HG02852 (cell line): ENCODE data around the gene CCDC6.
A peak's percentile ranks its signal among the peaks of the same experiment; 100 is the strongest.
"Not testable (repeated sequence)": the region's sequence is repeated elsewhere in the genome, so short reads cannot be mapped to it uniquely, and the experiment has no call there.

Source experiments
- ATAC-seq: cut with Tn5 transposase; IDR thresholded peaks from one replicate; pipeline ENCODE4 v1.9.1; 2021; ENCODE audit warnings: mild to moderate bottlenecking, moderate library complexity; ENCODE audit not compliant: unreplicated experiment

Gene CCDC6

DNA sequence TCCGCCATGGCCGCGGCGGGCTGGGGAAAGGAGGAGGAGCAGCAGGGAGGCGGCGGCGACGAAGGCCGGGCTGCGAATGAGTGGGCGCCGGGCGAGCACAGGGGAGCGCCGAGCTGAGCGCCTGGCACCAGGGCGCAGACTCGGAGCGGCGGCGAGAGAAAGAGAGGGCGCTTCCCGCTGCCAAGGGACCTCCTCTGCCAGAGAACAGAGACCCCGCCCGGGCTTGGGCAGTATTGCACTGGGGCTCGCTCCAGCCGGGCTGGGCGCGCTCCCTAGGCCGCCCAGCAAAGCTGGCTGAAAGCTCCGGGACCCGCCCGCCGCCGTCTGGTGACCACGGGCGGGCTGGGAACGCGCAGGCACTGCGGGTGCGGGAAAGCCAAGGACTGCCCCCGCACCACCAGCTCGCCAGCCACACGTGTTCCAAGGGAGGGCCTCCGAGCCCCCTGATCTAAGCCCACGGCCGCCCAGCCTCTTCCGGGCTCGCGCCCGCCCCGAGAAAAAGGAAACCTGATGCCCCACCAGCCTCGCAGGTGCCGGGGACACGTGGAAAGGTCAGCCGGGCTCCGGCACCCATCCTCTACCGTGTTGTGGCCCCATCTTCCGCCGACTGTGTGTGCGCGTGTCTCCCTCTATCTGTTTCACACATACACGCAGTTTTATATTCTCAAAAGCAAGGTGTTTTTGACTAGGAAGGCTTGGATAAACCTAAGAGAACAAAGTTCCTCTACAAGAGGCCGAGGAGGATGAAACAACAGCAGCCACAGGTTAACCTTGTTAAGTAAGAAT, at the start of gene CCDC6:
TSS of gene CCDC6 (minus strand) at position 140 of the 786 bp plus-strand sequence. CDS start at position 8, 132 bp downstream.
- ATAC-seq, result peak; percentile 75

DNA sequence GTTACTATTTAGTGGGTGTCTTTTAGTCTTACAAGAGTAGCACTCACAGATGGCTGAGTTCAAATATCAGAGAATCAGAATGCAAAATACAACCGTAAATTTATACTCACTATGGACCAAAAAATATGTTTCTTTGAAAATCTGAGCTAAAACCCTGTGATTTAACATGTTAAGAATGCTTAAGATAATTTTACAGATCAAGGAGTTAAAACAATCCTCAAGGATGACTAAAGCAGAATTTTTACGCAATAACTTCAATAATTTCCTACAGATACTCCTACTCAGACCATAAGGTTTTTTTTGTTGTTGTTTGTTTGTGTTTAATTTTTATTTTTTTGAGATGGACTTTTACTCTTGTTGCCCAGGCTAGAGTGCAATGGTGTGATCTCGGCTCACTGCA, 47.9 kb upstream of the CCDC6 start:
- ATAC-seq, result no peak

DNA sequence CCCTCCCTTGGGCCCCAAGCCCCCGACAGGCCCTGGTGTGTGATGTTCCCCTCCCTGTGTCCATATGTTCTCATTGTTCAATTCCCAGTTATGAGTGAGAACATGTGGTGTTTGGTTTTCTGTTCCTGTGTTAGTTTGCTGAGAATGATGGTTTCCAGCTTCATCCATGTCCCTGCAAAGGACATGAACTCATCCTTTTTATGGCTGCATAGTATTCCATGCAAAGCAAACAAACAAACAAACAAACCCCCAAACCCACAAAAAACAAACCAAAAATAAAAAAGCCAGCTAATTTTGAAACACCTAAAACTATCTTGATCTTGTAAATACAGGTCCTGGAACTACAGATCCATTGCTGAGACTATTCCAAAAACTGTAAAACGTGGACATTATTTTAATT, 47.4 kb upstream of the CCDC6 start:
- ATAC-seq, result not testable (repeated sequence)

DNA sequence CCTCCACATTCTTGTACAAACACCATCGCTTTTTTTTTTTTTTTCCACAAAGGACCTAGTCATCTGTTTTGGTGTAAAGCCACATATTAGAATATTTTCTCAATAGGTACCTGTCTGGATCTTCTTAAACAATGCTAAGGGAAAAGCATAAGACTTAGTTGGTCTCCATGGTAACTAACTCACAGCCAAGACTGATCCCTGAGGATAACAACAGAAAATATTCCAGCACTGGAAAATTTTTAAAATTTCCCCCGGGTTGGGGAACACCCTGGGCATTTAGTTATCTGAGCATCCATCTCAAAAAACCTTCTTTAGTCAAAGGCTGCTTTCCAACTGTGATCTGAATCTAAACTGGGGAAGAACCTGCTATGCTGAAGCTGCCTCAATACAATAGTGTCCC, 43.7 kb upstream of the CCDC6 start:
- ATAC-seq, result no peak

DNA sequence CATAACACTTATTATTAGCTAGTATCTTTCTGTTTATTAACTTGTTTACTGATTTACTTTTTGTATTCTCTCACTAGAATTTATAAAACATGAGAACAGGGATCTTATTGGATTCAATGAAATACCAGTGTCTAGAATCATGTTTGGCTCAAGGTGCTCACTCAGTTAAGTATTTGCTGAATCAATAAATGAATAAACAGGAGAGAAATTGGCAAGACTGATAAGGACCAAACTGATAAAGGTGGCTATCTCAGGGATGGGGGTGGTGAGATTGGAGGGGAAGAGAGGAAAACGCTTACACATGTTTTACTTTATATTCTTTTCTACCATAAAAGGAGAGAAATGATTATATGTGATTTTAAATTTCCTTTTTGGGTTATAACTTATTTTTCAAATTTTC, 43.3 kb upstream of the CCDC6 start:
- no peak for ATAC-seq

DNA sequence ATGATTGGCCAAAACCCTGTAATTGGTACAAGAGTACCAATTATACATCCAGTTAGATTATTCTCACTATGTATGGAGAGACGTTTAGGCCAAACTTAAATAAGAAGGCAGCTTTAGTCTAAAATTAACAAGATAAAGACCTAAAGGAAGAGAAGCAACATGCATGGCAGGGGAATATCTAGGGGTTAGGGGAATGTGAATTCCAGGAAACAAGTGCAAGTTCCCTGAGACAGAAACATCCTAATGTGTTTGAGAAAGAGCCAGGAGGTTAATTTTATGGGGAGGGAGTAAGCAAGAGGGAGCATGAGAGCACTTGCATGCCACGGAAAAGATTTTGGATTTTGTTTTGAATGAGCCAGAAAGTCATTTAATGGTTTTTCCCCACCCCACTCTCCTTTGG, 39.6 kb upstream of the CCDC6 start:
- ATAC-seq, result no peak

DNA sequence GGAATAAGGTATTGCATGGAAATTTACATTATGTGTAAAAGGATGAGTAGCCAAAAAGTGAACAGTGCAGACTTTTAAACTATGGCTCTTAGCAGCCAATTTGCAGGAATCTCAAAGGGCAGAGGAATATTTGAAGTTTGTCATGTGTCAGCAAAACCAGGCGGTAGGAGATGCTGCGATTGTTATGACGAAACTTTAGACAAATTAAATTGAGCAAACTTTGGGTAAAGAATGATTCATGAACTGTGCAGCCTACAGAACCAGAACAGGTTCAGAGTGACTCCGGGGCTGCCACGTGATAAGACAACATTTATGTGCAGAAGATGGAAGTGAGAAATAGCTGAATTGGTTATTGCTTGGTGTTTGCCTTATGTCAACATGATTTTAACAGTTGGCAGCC, 39.2 kb upstream of the CCDC6 start:
- ATAC-seq, result no peak

DNA sequence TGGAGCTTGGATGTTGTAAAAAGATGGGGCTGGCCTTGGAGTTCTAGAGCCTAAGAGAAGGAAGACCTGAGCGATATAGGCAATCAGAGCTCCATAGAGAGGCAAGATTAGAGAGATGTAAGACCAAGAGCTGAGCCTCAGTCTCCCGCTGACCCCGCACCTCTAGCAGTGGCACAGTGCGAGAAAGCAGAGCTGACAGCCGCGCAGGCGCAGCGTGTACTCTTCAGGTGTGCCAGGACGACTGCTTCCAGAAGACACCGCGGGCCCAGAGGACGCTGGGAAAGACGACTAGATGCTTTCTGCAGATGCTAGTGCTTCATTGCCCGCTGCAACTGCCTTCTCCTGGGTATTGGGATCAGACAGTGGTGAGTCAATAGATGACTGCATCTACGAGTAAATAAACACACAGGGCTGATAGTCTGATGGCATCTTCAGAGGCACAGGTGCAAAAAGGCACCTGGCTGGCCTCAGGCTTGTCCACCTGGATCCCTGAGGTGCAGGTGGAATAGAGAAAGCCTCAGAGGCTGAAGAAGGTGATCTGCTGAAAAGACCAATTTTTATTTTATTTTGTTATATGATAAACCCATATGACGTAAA, 38.1 kb upstream of the CCDC6 start:
- ATAC-seq, result no peak

DNA sequence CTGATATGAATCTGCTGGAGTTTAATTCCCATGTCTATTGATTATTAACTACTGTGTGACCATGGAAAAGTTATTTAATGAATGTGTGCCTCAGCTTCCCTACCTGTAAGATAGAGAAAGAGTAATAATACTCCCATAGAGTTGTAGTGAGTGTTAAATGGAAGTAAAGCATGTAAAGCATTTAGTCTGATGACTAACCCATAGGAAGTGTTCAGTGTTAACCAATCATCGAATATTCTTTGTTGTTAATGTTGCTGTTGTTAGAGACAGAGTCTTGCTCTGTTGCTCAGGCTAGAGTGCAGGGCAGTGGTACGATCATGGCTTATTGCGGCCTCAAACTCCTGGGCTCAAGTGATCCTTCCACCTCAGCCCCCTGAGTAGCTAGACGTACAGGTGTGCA, 36.2 kb upstream of the CCDC6 start:
- ATAC-seq, result no peak

DNA sequence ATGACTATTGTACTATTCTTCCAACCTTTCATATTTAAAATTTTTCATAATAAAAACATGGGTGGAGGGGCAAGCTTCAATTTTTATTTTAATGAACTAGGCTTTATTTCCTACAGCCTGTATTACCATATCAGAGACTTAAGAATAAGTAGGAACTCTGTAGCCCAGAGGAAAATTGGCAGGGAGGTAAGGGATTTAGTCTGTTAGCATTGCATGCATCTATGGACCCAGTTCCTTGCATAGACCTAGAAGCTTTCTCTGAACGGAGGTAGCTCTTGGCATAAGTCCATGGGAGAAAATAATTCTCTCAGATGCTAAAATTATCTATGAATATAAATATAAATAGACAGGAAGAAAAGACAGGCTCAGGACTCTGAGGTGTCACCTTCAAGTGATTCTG, 31.4 kb upstream of the CCDC6 start:
- ATAC-seq, result no peak

DNA sequence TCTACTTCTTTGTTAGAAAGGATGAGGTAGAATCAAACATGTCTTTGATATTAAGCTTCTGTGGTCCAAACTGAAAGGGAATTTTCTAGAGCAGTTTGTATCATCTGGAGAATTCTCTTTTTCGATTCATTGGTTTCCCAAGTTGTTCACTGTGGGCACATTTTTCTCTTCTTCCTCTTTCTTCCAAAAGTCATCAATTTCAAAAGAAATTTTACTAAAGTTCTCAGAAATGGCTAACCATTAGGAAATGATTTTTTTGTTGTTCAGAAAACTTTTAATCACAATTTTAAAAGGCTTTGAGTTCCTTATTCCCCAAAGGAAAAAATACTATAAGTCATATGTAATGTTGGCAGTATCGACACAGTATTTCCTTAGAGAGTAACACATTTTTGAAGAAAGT, 28.3 kb upstream of the CCDC6 start:
- ATAC-seq, result no peak

DNA sequence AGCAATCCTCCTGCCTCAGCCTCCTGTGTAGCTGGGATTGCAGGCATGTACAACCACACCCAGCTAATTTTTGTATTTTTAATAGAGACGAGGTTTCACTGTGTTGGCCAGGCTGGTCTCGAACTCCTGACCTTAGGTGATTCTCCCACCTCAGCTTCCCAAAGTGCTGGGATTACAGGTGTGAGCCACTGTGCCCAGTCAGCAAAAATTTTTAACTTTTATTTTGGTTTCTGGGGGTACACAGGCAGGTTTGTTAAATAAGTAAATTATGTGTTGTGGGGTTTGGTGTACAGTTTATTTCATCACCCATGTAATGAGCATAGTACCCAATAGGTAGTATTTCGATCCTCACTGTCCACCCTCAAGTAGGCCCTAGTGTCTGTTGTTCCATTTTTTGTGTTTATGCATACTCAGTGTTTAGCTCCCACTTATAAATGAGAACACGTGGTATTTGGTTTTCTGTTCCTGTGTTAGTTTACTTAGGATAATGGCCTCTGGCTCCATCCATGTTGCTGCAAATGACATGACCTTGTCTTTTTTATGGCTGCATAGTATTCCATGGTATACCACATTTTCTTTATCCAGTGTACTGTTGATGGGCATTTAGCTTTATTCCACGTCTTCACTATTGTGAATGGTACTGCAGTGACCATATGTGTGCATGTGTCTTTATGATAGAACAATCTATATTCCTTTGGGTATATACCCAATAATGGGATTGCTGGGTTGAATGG, 24.6 kb upstream of the CCDC6 start:
- ATAC-seq, result not testable (repeated sequence)

DNA sequence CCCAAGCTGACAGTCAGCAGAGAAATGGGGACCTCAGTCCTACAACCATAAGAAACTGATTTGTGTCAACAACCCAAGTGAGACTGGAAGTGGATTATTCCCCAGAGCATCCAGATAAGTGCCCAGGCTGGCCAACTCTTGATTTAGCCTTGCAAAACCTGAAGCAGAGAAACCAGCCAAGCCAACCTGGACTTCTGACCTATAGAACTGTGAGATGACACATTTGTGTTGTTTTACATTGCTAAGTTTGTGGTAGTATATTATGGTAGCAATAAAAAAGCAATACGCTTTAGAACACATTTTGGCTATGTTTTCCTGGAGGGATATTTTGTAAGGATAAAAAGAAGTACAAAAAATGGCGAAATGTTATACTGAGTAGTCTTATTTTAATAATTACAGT, 19.7 kb upstream of the CCDC6 start:
- ATAC-seq, result no peak

DNA sequence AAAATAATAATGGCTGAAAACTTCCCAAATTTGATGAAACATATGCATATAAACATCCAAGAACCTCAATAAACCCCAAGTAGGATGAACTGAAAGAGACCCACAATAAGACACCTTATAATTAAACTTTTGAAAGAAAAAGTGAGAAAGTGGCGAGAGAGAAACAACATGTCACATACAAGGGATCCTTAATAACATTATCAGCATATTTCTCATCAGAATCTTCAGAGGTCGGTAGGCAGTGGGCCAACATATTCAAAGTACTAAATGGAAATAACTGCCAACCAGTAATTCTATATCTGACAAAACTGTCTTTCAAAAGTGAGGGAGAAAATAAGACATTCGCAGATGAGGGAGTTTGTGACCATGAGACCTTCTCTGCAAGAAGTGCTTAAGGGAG, 16.6 kb upstream of the CCDC6 start:
- ATAC-seq, result no peak

DNA sequence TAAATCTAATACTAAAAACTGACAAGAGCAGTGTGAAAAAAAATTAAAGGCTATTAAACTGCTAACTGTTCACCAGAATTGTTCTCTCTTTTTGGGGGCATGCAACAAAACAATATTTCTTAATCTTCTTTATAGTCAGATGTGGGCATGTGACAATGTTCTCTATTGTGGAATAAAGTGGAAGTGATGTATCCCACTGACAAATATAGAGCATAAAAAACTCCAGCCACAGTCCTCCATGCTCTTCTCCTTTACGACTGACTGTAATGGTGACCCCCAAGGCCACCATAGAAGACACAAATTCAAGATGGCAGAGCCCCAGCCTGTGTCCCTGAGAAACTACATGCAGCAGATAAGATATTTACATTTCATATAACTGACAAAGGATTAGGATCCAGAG, 11.6 kb upstream of the CCDC6 start:
- no peak for ATAC-seq

DNA sequence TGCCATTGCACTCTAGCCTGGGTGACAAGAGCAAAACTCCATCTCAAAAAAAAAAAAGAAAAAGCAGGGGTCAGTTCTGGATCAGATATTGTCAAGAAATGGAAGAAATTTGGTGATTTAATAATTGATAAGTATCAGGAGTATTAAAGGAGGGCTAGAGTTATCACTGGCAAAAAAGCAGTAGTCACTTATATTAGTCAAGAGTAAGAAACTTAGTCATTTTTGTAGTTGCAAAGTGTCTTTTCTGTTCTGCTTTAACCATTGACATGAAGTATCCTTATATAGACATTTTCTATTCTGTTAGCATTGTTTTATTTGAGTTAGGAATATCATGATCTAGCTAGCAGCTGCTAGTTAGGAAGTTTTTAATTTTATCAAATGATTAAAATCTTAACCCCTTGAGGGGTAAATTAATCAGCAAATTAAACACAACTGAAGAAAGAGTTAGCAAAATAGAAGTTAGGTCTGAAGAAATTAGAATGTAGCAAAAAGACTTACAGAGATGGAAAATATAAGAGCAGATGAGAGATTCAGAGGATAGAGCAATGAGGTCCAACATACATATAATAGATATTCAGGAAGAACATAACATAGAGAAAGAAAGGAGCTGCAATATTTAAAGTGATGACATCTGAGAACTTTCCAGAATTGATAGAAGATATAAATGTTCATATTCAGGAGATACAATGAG, 7.3 kb upstream of the CCDC6 start:
- no peak for ATAC-seq

DNA sequence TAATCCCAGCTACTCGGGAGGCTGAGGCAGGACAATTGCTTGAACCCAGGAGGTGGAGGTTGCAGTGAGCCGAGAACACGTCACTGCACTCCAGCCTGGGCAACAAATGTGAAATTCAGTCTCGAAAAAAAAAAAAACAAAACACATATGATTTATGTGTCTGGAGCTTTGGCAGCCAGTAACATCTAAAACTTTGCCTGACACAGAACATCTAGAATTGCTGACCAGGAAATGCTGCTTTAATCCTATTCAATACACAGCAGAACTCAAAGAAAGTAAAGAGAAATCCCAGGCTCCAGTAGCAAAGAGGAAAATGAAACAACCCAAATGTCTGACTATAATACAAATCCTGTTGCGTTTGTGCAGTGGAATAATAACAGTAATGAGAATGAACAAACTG, 4.5 kb upstream of the CCDC6 start:
- ATAC-seq, result no peak

DNA sequence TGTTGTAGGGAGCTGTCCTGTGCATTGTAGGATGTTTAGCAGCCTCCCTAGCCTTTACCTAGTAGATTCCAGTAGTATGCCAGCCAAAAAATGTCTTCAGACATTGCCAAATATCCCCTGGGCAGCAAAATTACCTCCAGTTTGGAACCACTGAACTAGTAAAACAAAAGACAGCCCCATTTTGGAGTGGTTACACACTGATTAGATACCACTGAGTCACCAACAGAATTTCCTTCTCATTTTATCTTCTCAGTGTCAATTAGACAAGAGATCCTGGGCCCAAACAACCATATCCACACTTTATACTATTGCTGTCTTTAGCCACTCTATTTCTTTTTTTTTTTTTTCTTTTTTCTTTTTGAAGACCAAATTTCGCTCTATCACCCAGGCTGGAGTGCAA, 3.5 kb upstream of the CCDC6 start:
- ATAC-seq, result no peak

DNA sequence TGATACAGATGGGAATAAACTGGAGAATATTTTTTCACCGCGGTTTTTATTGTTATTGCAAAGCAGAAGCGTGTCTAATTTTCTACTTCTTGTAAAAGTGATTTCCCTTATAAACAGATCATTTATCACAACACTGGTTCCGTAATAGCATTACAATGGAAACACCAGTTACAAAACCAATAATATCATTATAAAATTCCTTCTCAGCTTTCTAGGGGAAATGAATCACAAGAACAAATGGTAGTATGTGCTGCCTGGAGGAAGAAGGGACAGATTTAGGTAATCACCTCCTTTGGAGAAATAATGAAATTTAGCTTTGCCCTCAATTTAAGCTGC, 2.4 kb upstream of the CCDC6 start:
- ATAC-seq, result no peak

DNA sequence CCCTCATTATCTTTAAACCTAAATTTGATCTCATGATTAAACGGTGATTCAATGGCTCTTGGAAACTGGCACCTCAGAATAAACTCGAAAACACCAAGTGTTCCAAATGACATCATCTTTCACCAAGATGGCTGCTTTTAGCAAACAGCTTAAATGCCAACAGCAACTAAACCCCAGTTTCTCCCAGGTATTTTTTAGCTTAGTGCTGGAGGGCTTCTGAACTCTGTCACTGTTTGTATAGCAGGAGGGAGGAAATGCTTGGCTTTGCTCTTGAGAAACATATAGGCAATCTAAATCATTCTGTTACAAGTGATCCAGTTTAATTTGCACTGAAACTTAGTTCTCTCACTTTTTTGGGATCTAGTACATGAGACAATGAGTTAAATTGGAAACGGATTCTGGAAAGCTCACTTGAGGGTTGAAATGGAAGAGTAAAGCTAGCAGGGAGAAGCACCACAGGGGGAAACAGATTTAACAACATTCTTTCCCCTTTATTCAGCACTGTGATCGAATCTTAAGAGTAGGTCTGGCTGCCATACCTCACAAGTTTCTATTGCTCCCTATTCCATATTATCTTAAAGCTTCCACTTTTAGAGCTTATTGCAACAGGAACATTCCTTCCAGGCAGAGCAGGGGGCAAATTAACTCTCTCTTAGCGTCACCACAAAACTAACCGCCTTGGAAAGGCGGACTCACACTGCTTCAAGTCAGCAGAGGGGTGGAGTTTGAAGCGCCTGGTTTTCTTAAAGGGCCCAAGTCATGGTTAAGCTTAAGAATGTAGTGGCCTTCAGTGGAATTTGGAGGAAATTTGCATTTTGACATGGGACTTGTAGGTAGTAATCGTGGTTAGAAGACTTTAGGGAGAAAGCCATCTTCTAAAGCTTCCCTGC, 1.8 kb upstream of the CCDC6 start:
- ATAC-seq, result peak; percentile 20

DNA sequence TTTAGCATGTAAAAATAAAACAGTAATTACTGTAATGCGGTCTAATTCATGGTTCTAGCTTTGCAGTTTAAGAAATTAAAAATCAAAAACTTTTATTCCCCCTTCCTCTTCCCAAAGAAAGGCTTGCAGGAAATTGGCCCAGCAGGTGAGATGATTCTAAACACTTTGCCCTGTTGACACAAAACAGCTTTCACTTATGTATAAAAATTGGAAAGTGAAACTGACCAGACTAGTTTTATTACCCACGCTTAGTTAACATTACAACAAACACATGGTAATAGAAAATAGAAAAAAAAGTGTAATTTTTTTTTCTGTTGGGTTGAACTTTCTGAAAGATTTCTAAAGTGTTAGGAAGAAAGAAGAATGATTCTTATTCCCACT, 1.2 kb upstream of the CCDC6 start:
- no peak for ATAC-seq
